ENCODE results near the gene ATXN1.

GRCh38 chr6:16799279-16800193 lies 38.3 kb upstream of the ATXN1 start:
- TF ChIP-seq EZH2 (IDR thresholded peaks at IDR 0.05; ENCODE audit: insufficient read depth, poor library complexity, severe bottlenecking) (no peak), EZH2phosphoT487 (IDR thresholded peaks at IDR 0.05; ENCODE audit: insufficient read depth, low read depth) (no peak)

Measured in GM23248 (cell line).